Stimulated activated CD4-positive, alpha-beta T cell treated with anti-CD3 and anti-CD28 coated beads, Interleukin-1b, Interleukin-23, amount 100 ng/mL, for 1 hour (primary cell): ENCODE measurements around the gene INTS6L.
"Not testable (repeated sequence)": the region's sequence is repeated elsewhere in the genome, so short reads cannot be mapped to it uniquely, and the experiment has no call there.

Experiments used
- DNase-seq, 2 donors: peaks; one replicate each; pipeline ENCODE4 v3.0.0-alpha.2; 2020; ENCODE audit warnings: low read depth in 2 of 2

Gene INTS6L

DNA sequence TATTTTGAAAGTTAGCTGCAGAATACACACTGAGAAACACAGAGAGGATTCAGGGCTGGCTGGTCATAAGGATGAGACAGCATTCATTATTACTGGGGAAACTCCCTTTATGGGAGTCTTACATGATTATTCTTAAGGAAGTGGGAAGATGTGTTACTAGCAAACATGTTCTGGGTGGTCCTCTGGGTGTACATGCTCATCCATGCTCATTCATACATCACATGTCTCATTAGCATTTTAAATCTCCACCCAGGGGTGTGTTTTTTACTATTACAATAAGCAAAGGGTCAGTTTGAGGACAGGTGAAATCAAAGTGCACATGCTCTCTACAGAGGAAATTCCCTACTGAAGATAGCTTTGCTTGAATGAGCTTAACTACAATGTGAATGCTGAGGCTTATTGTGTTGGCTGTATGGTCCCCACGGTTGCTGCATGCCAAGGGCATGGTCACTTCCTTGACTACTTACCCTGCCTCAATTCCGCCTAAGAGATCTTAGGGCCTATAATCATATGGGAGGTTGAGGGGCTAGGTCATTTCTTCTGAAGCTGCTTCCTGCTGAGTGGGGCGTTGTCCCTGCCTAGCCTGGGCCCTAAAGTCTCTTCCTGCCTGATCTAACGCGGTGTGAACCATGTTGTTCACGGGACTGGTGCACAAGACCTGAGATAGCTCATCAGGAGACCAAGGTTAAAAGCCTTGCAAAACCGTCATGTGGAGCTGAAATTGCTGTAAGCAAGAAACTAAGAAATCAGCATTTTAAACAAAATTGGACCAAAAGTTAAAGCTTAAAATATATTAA lies 104.1 kb downstream of the INTS6L start:
- DNase-seq = not testable (repeated sequence)

DNA sequence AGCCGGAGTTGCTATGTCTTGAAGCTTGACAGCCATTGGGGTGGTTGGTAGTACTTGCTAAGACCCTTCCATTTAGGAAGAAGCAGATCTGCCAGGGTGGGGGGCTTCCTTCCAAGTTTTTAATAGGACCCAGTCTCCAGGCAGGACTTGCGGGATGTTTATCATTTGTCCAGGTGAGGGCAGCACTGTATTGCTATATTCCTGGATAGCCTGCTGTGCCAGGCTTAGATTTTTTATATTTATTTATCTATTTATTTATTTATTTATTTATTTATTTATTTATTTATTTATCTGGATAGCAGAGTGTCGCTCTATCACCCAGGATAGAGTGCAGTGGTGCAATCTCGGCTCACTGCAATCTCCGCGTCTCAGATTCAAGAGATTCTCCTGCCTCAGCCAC lies 105.5 kb downstream of the INTS6L start:
- no peak for DNase-seq

DNA sequence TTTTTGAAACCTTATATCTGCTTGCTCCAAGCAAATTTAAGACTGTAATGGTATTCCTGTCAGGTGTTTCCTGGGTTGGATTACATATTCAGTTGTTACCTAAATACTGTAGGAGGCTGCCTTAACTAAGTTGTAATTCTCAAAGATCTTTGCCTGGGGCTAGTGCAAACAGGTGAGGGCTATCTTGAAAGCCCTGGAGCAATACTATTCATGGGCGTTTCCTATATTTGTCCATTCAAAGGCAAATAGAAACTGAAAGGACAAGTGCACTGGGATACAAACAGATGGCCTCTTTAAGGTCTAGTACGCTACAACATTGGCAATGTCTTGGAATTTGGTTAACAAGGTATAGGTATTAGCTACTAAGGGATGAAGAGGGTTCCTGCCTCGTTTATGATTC lies 108.9 kb downstream of the INTS6L start:
- no peak for DNase-seq
